RWPE1 (cell line): Measurements from ENCODE around the gene PAQR3.

Experiments
- CTCF ChIA-PET: fragments of 350-600 bp; sonication (Branson Sonifier 250); formaldehyde crosslinking; extraction: SDS; loops from one replicate; lab custom pipeline; 2021; lab: Yijun Ruan, JAX
- POLR2A ChIA-PET: fragments of 400-600 bp; formaldehyde crosslinking; extraction: SDS; loops from one replicate; lab custom pipeline; 2020; ENCODE audit warnings: antibody characterized with exemption; ENCODE audit not compliant: low non-redundant PET; lab: Yijun Ruan, JAX
- DNase-seq: peaks from one replicate; pipeline ENCODE4 v3.0.0; 2012; ENCODE audit warnings: low spot score
- H3K27ac ChIP-seq: fragments of 450-650 bp; 2 replicates; pipeline ENCODE4 v1.5.1; 2017
- CTCF ChIP-seq: fragments of 450-650 bp; conservative IDR thresholded peaks from 2 replicates; pipeline ENCODE4 v1.5.1; 2017; ENCODE audit warnings: low read depth, mild to moderate bottlenecking

PAQR3 gene

DNA sequence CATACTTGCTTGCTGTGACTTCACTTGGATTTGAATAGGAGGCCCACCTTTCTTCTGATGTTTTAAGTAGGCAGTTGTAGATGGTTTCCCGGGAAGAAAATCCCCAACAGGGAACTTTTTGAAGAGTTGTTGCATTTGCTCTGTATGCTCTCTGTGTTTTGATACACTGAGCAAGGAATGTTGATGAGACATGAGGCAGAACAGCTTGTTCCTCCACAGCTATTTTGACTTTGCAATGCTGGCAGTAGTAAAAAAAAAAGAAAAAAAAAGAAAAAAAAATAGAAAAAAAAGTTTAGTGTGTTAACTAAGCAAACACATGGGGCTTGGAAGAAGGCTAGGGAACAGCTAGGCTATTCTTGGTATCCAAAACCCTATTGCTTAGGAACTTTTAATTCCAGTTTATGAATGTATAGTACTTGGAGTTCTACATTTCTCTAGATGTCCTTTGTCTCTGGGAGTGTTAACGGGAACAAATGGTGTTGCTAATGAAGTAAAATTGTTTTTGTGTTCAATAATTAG lies 23.4 kb upstream of the PAQR3 start:
- ChIA-PET POLR2A (no interaction called here), CTCF (interaction anchor here (0.6 kb wide), 1 partner anchor 1123 kb away, joined by 3 read pairs; no protein-coding TSS in a partner anchor)
- no peak for TF ChIP-seq CTCF
- no peak for DNase-seq
- H3K27ac ChIP-seq: no peak overlapping the region

GRCh38 chr4:78960926-78961325 lies 21.7 kb upstream of the PAQR3 start:
- no peak for TF ChIP-seq CTCF
- ChIA-PET CTCF (no interaction called here), POLR2A (no interaction called here)
- no peak for DNase-seq
- no peak overlapping the region for H3K27ac ChIP-seq

GRCh38 chr4:78956975-78957374 lies 17.7 kb upstream of the PAQR3 start:
- no peak for DNase-seq
- POLR2A ChIA-PET: no interaction called here
- no peak for TF ChIP-seq CTCF
- H3K27ac ChIP-seq: no peak overlapping the region
- CTCF ChIA-PET: no interaction called here

DNA sequence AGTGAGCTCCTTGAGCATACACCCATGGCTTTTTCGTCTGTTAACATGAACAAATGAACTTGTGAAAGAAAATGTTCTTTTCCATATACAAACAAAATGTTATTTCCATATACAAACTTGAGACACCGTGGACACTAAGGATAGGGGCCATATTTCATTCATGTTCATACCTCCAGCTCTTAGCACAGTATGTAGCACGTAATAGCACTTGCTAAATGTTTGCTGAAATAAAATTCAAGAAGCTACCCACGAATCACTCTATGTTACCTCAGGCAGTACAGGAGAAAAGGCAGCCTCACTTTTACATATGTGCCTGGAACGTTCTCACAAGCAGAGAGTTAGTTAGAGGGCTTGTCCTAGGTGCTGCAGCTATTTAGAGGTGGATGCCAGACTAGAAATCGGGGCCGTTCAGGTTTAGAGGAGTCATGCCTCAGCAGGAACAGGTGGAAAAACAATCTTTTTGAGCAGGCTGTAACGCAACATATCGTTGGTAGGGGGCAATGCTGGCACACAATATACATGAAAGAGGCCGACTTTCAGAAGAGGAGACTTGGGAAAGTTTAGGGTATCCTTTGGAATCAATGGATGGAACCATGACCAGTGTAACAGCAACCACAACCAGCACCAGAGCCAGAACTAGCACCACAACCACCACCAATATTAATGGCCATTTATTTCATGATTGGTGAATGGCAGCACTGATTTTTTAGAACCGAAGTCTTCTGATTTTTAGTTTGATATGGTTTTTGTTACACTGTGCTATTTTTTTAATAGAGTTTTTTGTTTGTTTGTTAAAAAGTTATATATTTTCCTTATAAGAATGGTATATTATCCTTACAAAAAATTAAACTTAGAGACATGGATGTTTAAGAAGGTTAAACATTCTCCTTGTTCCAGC lies 14.8 kb upstream of the PAQR3 start:
- POLR2A ChIA-PET: no interaction called here
- H3K27ac ChIP-seq: no peak overlapping the region
- no peak for DNase-seq
- TF ChIP-seq CTCF: no peak
- CTCF ChIA-PET: no interaction called here

DNA sequence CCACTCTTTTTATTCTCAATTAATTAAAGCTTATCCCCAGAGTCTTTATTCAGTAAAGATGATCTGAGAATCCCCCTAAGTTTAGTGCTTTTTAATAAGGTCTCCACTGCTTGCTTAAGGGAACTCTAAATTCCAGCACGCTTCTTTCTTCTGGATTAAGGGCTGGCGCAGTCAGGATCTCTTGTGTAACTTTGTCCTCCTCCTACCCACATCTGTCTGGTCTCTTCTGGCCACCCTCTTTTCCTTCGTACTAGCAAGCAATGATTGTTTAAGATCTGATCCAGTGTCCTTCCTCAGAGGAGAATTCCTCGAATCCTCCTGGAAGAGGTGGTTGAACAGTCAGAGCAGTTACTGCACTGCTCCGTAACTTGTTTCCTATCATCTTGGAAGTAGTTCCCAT lies 14.0 kb upstream of the PAQR3 start:
- TF ChIP-seq CTCF: no peak
- CTCF ChIA-PET: no interaction called here
- no peak for DNase-seq
- POLR2A ChIA-PET: no interaction called here
- no peak overlapping the region for H3K27ac ChIP-seq

DNA sequence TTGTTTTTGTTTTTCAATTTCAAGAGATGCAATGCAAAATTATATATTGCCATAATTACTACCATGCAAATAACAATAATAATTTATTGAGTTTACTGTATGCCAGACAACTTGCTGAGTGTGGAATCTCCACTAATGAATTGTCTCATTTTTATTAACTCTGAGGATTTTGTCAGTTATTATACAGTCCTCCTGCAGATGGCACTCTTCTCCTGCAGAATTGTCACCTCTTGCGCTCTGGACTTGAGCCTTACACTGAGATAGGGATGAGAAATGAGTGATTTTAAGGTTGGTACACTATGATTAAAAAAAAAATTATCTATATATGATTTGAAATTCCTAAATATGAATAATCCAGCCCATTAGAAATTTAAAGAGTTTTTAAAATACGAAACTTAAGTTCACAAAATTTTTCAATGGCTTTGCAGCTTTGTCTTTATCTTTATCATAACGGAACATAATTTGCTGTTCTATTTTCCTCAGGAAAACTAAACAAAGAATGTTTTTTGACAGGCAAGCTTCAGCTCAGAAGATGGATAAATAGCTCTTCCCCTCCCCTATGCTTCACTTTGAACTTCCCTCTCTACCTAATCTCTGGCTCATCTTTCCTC lies 12.7 kb upstream of the PAQR3 start:
- no peak overlapping the region for H3K27ac ChIP-seq
- CTCF ChIA-PET: interaction anchor here (0.5 to 0.8 kb wide), 4 partner anchors 73 to 1385 kb away, joined by 3 to 6 read pairs (median 3); no protein-coding TSS in a partner anchor
- POLR2A ChIA-PET: no interaction called here
- TF ChIP-seq CTCF: peak; percentile 77
- peak; percentile 34 for DNase-seq
